GM12864 (cell line): ENCODE data around the gene IFI27L1.

Experiments
- DNase-seq: peaks from one replicate; pipeline ENCODE4 v3.0.0-alpha.2; 2011; ENCODE audit warnings: low read depth
- H3K4me3 ChIP-seq: 2 replicates; pipeline ENCODE4 v1.5.1; 2011; ENCODE audit warnings: mild to moderate bottlenecking, low read depth, low read length, control low read depth
- TF ChIP-seq, protein P1 (sequence below): IDR thresholded peaks from 2 replicates; pipeline ENCODE4 v1.5.1; 2011; ENCODE audit warnings: low read depth, mild to moderate bottlenecking, moderate library complexity, low read length, control low read depth, inconsistent platforms; ENCODE audit errors: missing control alignments

IFI27L1 gene

GRCh38 chr14:94139421-94139820 is 58.3 kb downstream of the IFI27L1 start:
- H3K4me3 ChIP-seq: no peak overlapping the region
- no peak for DNase-seq
- TF ChIP-seq, protein P1, sequence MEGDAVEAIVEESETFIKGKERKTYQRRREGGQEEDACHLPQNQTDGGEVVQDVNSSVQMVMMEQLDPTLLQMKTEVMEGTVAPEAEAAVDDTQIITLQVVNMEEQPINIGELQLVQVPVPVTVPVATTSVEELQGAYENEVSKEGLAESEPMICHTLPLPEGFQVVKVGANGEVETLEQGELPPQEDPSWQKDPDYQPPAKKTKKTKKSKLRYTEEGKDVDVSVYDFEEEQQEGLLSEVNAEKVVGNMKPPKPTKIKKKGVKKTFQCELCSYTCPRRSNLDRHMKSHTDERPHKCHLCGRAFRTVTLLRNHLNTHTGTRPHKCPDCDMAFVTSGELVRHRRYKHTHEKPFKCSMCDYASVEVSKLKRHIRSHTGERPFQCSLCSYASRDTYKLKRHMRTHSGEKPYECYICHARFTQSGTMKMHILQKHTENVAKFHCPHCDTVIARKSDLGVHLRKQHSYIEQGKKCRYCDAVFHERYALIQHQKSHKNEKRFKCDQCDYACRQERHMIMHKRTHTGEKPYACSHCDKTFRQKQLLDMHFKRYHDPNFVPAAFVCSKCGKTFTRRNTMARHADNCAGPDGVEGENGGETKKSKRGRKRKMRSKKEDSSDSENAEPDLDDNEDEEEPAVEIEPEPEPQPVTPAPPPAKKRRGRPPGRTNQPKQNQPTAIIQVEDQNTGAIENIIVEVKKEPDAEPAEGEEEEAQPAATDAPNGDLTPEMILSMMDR: no peak

GRCh38 chr14:94142247-94142646 is 61.1 kb downstream of the IFI27L1 start:
- H3K4me3 ChIP-seq: no peak overlapping the region
- TF ChIP-seq, protein P1: no peak
- no peak for DNase-seq

- no peak overlapping the region for H3K4me3 ChIP-seq
- DNase-seq: no peak
- TF ChIP-seq, protein P1: no peak
Observed at GRCh38 chr14:94142836-94143235, 61.7 kb downstream of the IFI27L1 start.

- TF ChIP-seq, protein P1: peak; percentile 61
- H3K4me3 ChIP-seq: no peak overlapping the region
- no peak for DNase-seq
Observed at GRCh38 chr14:94143239-94143638, 62.1 kb downstream of the IFI27L1 start.

GRCh38 chr14:94143711-94144110 is 62.6 kb downstream of the IFI27L1 start:
- no peak for DNase-seq
- TF ChIP-seq, protein P1: no peak
- no peak overlapping the region for H3K4me3 ChIP-seq

DNA sequence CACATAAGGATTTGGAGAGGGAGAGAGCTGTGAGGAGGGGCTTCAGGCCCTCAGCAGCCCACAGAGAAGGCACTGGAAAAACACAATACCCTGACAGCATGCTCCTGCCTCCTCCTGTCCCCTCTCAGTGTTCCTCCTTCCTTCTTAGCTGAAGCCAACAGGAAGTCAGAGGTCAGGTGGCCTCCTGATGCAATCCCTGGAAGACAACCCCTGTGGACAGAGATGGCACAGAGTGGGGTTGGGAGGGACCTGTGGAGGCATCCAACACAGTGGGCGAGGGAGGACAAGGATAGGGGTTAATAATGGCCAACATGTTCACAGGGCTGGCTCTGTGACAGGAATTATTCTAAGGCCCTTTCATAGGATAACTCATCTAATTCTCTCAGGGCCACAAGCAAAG is 63.7 kb downstream of the IFI27L1 start:
- no peak overlapping the region for H3K4me3 ChIP-seq
- DNase-seq: no peak
- TF ChIP-seq, protein P1: no peak

GRCh38 chr14:94145902-94146527 is 64.9 kb downstream of the IFI27L1 start:
- H3K4me3 ChIP-seq: no peak overlapping the region
- DNase-seq: no peak
- TF ChIP-seq, protein P1: no peak
